Natural killer cell treated with Interleukin-12 subunit alpha and Interleukin-12 subunit beta and Interleukin-15 and Interleukin-18, amount 100 ng/mL, for 72 hours (primary cell): ENCODE results near the gene MRC1. TPM values are rescaled to one million over a fixed set of nuclear protein-coding genes. Genes with fewer than 3 reads are reported as not detected.

Source experiments
- ATAC-seq, 2 donors: fragments of 150-1000 bp; cut with Tn5 transposase in 1 of 2; sonication (Bioruptor Pico), chemical (Tn5 transposase) in 1 of 2; 2 replicates each; pipeline ENCODE4 v1.10.0; 2021
- DNase-seq: peaks from one replicate; pipeline ENCODE4 v3.0.0; 2022; ENCODE audit warnings: low spot score
- H3K27ac Mint-ChIP-seq, 2 donors: 1 replicate in 1 of 2; 2 replicates in 1 of 2; pipeline ENCODE4 v1.8.0; 2022; ENCODE audit warnings: mixed read lengths in 2 of 2, mild to moderate bottlenecking in 1 of 2, moderate library complexity in 1 of 2
- H3K27me3 Mint-ChIP-seq, 2 donors: 1 replicate in 1 of 2; 2 replicates in 1 of 2; pipeline ENCODE4 v1.8.0; 2022; ENCODE audit warnings: mixed read lengths in 2 of 2
- H3K36me3 Mint-ChIP-seq: one replicate; pipeline ENCODE4 v1.8.0; 2022; ENCODE audit warnings: mixed read lengths
- H3K4me1 Mint-ChIP-seq, 2 donors: 1 replicate in 1 of 2; 2 replicates in 1 of 2; pipeline ENCODE4 v1.8.0; 2022; ENCODE audit warnings: low read depth in 2 of 2, mixed read lengths in 2 of 2, mild to moderate bottlenecking in 1 of 2
- H3K4me3 Mint-ChIP-seq: one replicate; pipeline ENCODE4 v1.8.0; 2022; ENCODE audit warnings: mixed read lengths
- H3K9me3 Mint-ChIP-seq: 2 replicates; pipeline ENCODE4 v1.8.0; 2022; ENCODE audit warnings: mixed read lengths
- total RNA-seq, 2 donors: library from RNA; stranded (reverse); gene quantifications; one replicate each; pipeline ENCODE4 v1.2.3, GENCODE V29; 2022

MRC1 gene
- total RNA-seq, 2 donors from 2014 or later: not detected

- H3K4me1 Mint-ChIP-seq: peaks cover 0 to 8% of the 10 kb centered on the region in 2 donors
Measured at GRCh38 chr10:17787087-17787961, 21.8 kb upstream of the MRC1 start.

GRCh38 chr10:17788646-17789045, 20.5 kb upstream of the MRC1 start:
- H3K36me3 Mint-ChIP-seq: no peaks in the 10 kb centered on the region
- ATAC-seq (no peak), DNase-seq (no peak)
- no peaks in the 10 kb centered on the region for H3K9me3 Mint-ChIP-seq
- peaks cover 0 to 7% of the 10 kb centered on the region in 2 donors for H3K4me1 Mint-ChIP-seq
- H3K4me3 Mint-ChIP-seq: no peak overlapping the region
- H3K27ac Mint-ChIP-seq: no peak overlapping the region
- H3K27me3 Mint-ChIP-seq: peaks cover 0 to 7% of the 10 kb centered on the region in 2 donors

More at GRCh38 chr10:17787087-17787961, 21.8 kb upstream of the MRC1 start:
- DNase-seq (no peak), ATAC-seq (peak in 1 of 2 donors; percentile 46)
- Mint-ChIP-seq H3K4me3 (no peak overlapping the region), H3K36me3 (no peaks in the 10 kb centered on the region), H3K27ac (no peak overlapping the region), H3K9me3 (no peaks in the 10 kb centered on the region), H3K27me3 (peaks cover 0 to 7% of the 10 kb centered on the region in 2 donors)

- Mint-ChIP-seq H3K4me1 (peaks cover 0 to 7% of the 10 kb centered on the region in 2 donors), H3K27me3 (peaks cover 0 to 6% of the 10 kb centered on the region in 2 donors), H3K27ac (no peak overlapping the region), H3K9me3 (no peaks in the 10 kb centered on the region), H3K36me3 (no peaks in the 10 kb centered on the region), H3K4me3 (no peak overlapping the region)
- DNase-seq (no peak), ATAC-seq (no peak)
Measured at GRCh38 chr10:17789396-17789795, 19.8 kb upstream of the MRC1 start.

GRCh38 chr10:17790651-17791050, 18.5 kb upstream of the MRC1 start:
- Mint-ChIP-seq H3K9me3 (no peaks in the 10 kb centered on the region), H3K36me3 (no peaks in the 10 kb centered on the region), H3K27me3 (no peaks in the 10 kb centered on the region), H3K27ac (no peak overlapping the region), H3K4me3 (no peak overlapping the region), H3K4me1 (peaks cover 0 to 7% of the 10 kb centered on the region in 2 donors)
- ATAC-seq: no peak
- no peak for DNase-seq

- no peak overlapping the region for H3K4me3 Mint-ChIP-seq
- no peaks in the 10 kb centered on the region for H3K27me3 Mint-ChIP-seq
- DNase-seq: no peak
- no peaks in the 10 kb centered on the region for H3K9me3 Mint-ChIP-seq
- H3K4me1 Mint-ChIP-seq: peaks cover 0 to 7% of the 10 kb centered on the region in 2 donors
- ATAC-seq: no peak
- H3K36me3 Mint-ChIP-seq: no peaks in the 10 kb centered on the region
- no peak overlapping the region for H3K27ac Mint-ChIP-seq
Measured at GRCh38 chr10:17792991-17793390, 16.2 kb upstream of the MRC1 start.

GRCh38 chr10:17793823-17794644, 15.1 kb upstream of the MRC1 start:
- no peak overlapping the region for H3K4me3 Mint-ChIP-seq
- peaks cover 0 to 7% of the 10 kb centered on the region in 2 donors for H3K4me1 Mint-ChIP-seq
- no peaks in the 10 kb centered on the region for H3K9me3 Mint-ChIP-seq
- no peak for DNase-seq
- H3K27me3 Mint-ChIP-seq: no peaks in the 10 kb centered on the region
- H3K27ac Mint-ChIP-seq: no peak overlapping the region
- ATAC-seq: no peak
- no peaks in the 10 kb centered on the region for H3K36me3 Mint-ChIP-seq

- DNase-seq: no peak
- Mint-ChIP-seq H3K27ac (no peak overlapping the region), H3K27me3 (no peaks in the 10 kb centered on the region), H3K4me3 (no peak overlapping the region), H3K4me1 (peaks cover 0 to 7% of the 10 kb centered on the region in 2 donors), H3K36me3 (no peaks in the 10 kb centered on the region), H3K9me3 (no peaks in the 10 kb centered on the region)
- ATAC-seq: no peak
Measured at GRCh38 chr10:17795083-17795482, 14.1 kb upstream of the MRC1 start.

GRCh38 chr10:17795813-17796594, 13.1 kb upstream of the MRC1 start:
- H3K27ac Mint-ChIP-seq: no peak overlapping the region

GRCh38 chr10:17801507-17801906, 7.6 kb upstream of the MRC1 start:
- ATAC-seq (no peak), DNase-seq (no peak)
- Mint-ChIP-seq H3K27me3 (peaks cover 7 to 8% of the 10 kb centered on the region in 2 donors), H3K4me3 (no peak overlapping the region), H3K4me1 (peaks cover 0 to 3% of the 10 kb centered on the region in 2 donors), H3K27ac (no peak overlapping the region), H3K36me3 (no peaks in the 10 kb centered on the region), H3K9me3 (no peaks in the 10 kb centered on the region)

More at GRCh38 chr10:17795813-17796594, 13.1 kb upstream of the MRC1 start:
- Mint-ChIP-seq H3K4me1 (peaks cover 0 to 7% of the 10 kb centered on the region in 2 donors), H3K36me3 (no peaks in the 10 kb centered on the region), H3K9me3 (no peaks in the 10 kb centered on the region), H3K4me3 (no peak overlapping the region), H3K27me3 (no peaks in the 10 kb centered on the region)
- DNase-seq: no peak
- ATAC-seq: no peak

GRCh38 chr10:17802350-17802749, 6.8 kb upstream of the MRC1 start:
- H3K27ac Mint-ChIP-seq: no peak overlapping the region
- no peak for DNase-seq
- no peaks in the 10 kb centered on the region for H3K9me3 Mint-ChIP-seq
- no peaks in the 10 kb centered on the region for H3K36me3 Mint-ChIP-seq
- no peak overlapping the region for H3K4me3 Mint-ChIP-seq
- no peak for ATAC-seq
- H3K4me1 Mint-ChIP-seq: peaks cover 0 to 3% of the 10 kb centered on the region in 2 donors
- H3K27me3 Mint-ChIP-seq: peaks cover 8 to 10% of the 10 kb centered on the region in 2 donors

GRCh38 chr10:17802976-17803375, 6.2 kb upstream of the MRC1 start:
- H3K4me1 Mint-ChIP-seq: peaks cover 0 to 3% of the 10 kb centered on the region in 2 donors
- H3K36me3 Mint-ChIP-seq: no peaks in the 10 kb centered on the region
- no peaks in the 10 kb centered on the region for H3K9me3 Mint-ChIP-seq
- DNase-seq (no peak), ATAC-seq (no peak)
- no peak overlapping the region for H3K4me3 Mint-ChIP-seq
- H3K27ac Mint-ChIP-seq: peak overlapping the region in 1 of 2 donors; percentile 35
- H3K27me3 Mint-ChIP-seq: peaks cover 8 to 10% of the 10 kb centered on the region in 2 donors

GRCh38 chr10:17805330-17805729, 3.8 kb upstream of the MRC1 start:
- Mint-ChIP-seq H3K27ac (no peak overlapping the region), H3K27me3 (peaks cover 20 to 21% of the 10 kb centered on the region in 2 donors), H3K4me1 (peaks cover 5 to 10% of the 10 kb centered on the region in 2 donors), H3K9me3 (no peaks in the 10 kb centered on the region), H3K36me3 (no peaks in the 10 kb centered on the region), H3K4me3 (no peak overlapping the region)
- no peak for ATAC-seq
- no peak for DNase-seq

- Mint-ChIP-seq H3K4me1 (peaks cover 5 to 10% of the 10 kb centered on the region in 2 donors), H3K36me3 (no peaks in the 10 kb centered on the region), H3K27me3 (peaks cover 23 to 28% of the 10 kb centered on the region in 2 donors), H3K27ac (no peak overlapping the region), H3K4me3 (no peak overlapping the region), H3K9me3 (no peaks in the 10 kb centered on the region)
- ATAC-seq: peak; percentile 69 to 70
- no peak for DNase-seq
Measured at GRCh38 chr10:17805921-17806577, 3.1 kb upstream of the MRC1 start.
